Measurements from ENCODE around the gene MAGEA10. TPM values are rescaled to one million over a fixed set of nuclear protein-coding genes. Genes with fewer than 3 reads are reported as not detected.

MAGEA10 gene
- total RNA-seq, 1 donor from 2014 or later = not detected

DNA sequence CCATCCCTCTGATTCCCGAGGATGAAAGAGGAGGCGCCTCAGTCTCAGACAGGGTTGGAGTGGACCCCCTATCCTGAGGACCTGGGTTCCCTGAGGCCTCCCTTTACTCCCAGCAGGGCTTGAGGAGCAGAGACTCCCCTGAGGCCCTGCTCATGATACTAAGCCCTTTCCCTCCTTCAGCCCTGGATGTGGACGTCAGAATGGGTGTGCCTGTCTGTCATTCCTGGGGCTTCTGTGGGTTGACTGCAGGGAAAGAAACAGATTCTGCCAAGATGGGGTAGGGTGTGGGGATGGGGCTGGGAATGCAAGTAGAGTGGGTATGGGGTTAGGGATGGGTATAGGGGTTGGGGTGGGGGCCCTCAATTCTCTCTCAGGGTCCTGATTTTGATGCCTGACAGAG lies 21.1 kb downstream of the MAGEA10 start:
- no peak overlapping the region for H3K4me3 ChIP-seq
- H3K4me1 ChIP-seq = no peaks in the 10 kb centered on the region
- DNase-seq (ENCODE audit: low spot score in 2 of 2) = no peak
- no peaks in the 10 kb centered on the region for H3K9me3 ChIP-seq
- TF ChIP-seq CTCF (IDR thresholded peaks at IDR 0.05) = no peak
- H3K36me3 ChIP-seq = no peaks in the 10 kb centered on the region
- intact Hi-C loops (cut with DNase I) = no loop called here
- no peaks in the 10 kb centered on the region for H3K27me3 ChIP-seq
- no peak overlapping the region for H3K27ac ChIP-seq

DNA sequence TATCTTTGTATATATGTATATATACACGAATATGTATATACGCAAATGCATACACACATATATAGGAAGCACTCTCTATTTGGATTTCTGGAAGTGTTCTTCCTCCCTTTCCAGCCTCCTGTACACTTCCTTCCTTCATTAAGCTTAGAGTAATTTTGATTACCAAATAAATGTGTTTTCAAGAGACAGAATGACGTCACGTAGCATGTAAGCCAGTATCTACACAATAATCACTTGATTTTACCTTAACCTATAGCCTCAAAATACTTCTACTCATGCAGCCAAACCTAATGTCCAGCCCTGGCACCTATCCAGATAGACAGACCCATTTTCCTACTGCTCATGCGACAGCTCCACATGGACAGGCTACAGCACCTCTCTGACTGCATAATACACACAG lies 29.9 kb downstream of the MAGEA10 start:
- no peaks in the 10 kb centered on the region for H3K36me3 ChIP-seq
- intact Hi-C loops (cut with DNase I) = no loop called here

DNA sequence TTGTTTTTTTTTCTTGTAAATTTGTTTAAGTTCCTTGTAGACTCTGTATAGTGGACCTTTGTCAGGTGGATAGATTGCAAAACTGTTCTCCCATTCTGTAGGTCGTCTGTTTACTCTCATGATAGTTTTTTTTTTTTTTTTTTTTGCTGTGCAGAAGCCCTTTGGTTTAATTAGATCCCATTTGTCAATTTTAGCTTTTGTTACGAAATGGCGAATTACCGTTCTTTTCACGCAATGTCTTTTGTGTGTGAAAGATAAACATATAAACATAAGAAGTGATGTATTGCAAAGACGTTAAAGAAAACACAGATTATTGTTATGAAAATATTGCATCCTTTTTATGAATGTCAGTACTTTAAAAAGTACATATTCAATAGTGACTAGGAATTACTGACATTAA lies 34.5 kb downstream of the MAGEA10 start:
- H3K9me3 ChIP-seq = no peaks in the 10 kb centered on the region
- no peaks in the 10 kb centered on the region for H3K36me3 ChIP-seq
- intact Hi-C loops (cut with DNase I) = no loop called here
- H3K27me3 ChIP-seq = no peaks in the 10 kb centered on the region
- no peak overlapping the region for H3K27ac ChIP-seq
- no peaks in the 10 kb centered on the region for H3K4me1 ChIP-seq
- no peak for DNase-seq (ENCODE audit: low spot score in 2 of 2)
- no peak overlapping the region for H3K4me3 ChIP-seq
- no peak for TF ChIP-seq CTCF (IDR thresholded peaks at IDR 0.05)

More for the DNA sequence above, 29.9 kb downstream of the MAGEA10 start:
- H3K4me1 ChIP-seq = no peaks in the 10 kb centered on the region
- H3K4me3 ChIP-seq = no peak overlapping the region
- H3K9me3 ChIP-seq = no peaks in the 10 kb centered on the region
- no peak for DNase-seq (ENCODE audit: low spot score in 2 of 2)
- no peak overlapping the region for H3K27ac ChIP-seq
- H3K27me3 ChIP-seq = no peaks in the 10 kb centered on the region
- no peak for TF ChIP-seq CTCF (IDR thresholded peaks at IDR 0.05)

DNA sequence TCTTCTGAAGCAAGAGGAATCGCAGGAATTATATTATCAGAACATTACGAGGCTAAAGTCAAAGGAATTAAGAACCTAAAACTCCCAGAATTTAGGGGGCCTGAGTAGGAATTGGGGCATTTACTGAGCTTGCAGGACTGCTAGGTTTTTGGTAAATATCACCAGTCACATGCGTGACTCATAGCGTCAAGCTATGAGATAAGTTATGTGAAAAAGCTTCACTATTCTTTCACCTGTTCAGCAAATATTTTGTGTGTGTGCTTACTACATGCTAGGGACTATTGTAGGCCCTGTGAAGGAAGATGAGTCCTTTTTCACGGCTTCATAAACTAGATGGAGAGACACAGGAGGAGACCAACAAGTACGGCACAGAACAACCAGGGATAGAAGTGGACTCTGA lies 52.2 kb downstream of the MAGEA10 start:
- intact Hi-C loops (cut with DNase I) = no loop called here
- Histone ChIP-seq H3K36me3 (no peaks in the 10 kb centered on the region), H3K27me3 (no peaks in the 10 kb centered on the region), H3K4me1 (no peaks in the 10 kb centered on the region), H3K9me3 (no peaks in the 10 kb centered on the region), H3K27ac (no peak overlapping the region), H3K4me3 (no peak overlapping the region)
- DNase-seq (ENCODE audit: low spot score in 2 of 2) = no peak
- TF ChIP-seq CTCF (IDR thresholded peaks at IDR 0.05) = no peak

Other genes starting within 250 kb of the MAGEA10 start
- gene MAGEA4, start 225.7 kb downstream of the MAGEA10 start, total RNA-seq = not detected
- 13.5 TPM for gene GABRE, start 163.9 kb downstream of the MAGEA10 start, total RNA-seq